Spinal cord (tissue), 4 donors: ENCODE data around the gene C1QTNF1. TPM values are rescaled to one million over a fixed set of nuclear protein-coding genes. Genes with fewer than 3 reads are reported as not detected.

ENCODE experiments used
- polyA plus RNA-seq, 2 donors: library from polyadenylated mRNA; unstranded; fragments of 120-200 nt; gene quantifications; one replicate each; pipeline ENCODE4 v1.2.1, GENCODE V29; 2013; ENCODE audit not compliant: insufficient read length in 2 of 2
- total RNA-seq, 2 donors: library from RNA; depleted of rRNA in 1 of 2; stranded (reverse); fragments of 120-200 nt in 1 of 2; fragments of >200 nt in 1 of 2; gene quantifications; one replicate each; pipeline versions ENCODE4 v1.2.3 to v1.2.4, GENCODE V29; 2013 to 2014

Gene C1QTNF1
- total and polyA plus RNA-seq, 4 donors, result 4.0 to 15.5 (median 8.0) TPM

Other genes with a start within 250 kb of the C1QTNF1 start
- 10 to 100 TPM; 28.1 to 34.7 TPM for gene CYTH1, start 241.9 kb upstream of the C1QTNF1 start, total RNA-seq
- 10 to 100 TPM; 50.1 to 50.4 TPM for gene CYTH1, start 241.9 kb upstream of the C1QTNF1 start, polyA plus RNA-seq
- gene USP36, start 183.4 kb upstream of the C1QTNF1 start, total RNA-seq, result 10 to 100 TPM; 22.5 to 30.7 TPM
- gene USP36, start 183.4 kb upstream of the C1QTNF1 start, polyA plus RNA-seq, result 10 to 100 TPM; 34.8 to 41.0 TPM
- 1 to 10 TPM; 3.1 to 3.3 TPM for gene CEP295NL, start 121.0 kb upstream of the C1QTNF1 start, total RNA-seq
- 1 to 10 TPM in 1 of 2 donors, under 1 TPM in 1; 0.27 to 3.2 TPM for gene CEP295NL, start 121.0 kb upstream of the C1QTNF1 start, polyA plus RNA-seq
- 100 to 1,000 TPM; 139 to 161 TPM for gene TIMP2, start 98.8 kb upstream of the C1QTNF1 start, total RNA-seq
- gene TIMP2, start 98.8 kb upstream of the C1QTNF1 start, polyA plus RNA-seq, result 100 to 1,000 TPM; 416 to 417 TPM
- gene LGALS3BP, start 44.2 kb upstream of the C1QTNF1 start, total RNA-seq, result 100 to 1,000 TPM in 1 of 2 donors, 10 to 100 TPM in 1; 96.3 to 166 TPM
- gene LGALS3BP, start 44.2 kb upstream of the C1QTNF1 start, polyA plus RNA-seq, result 100 to 1,000 TPM in 1 of 2 donors, 10 to 100 TPM in 1; 83.0 to 116 TPM
- 10 to 100 TPM; 23.6 to 29.8 TPM for gene CANT1, start 14.4 kb upstream of the C1QTNF1 start, total RNA-seq
- gene CANT1, start 14.4 kb upstream of the C1QTNF1 start, polyA plus RNA-seq, result 10 to 100 TPM; 31.9 to 38.8 TPM
- gene ENGASE, start 50.7 kb downstream of the C1QTNF1 start, total RNA-seq, result 10 to 100 TPM; 15.3 to 16.5 TPM
- gene ENGASE, start 50.7 kb downstream of the C1QTNF1 start, polyA plus RNA-seq, result 10 to 100 TPM; 27.9 to 32.6 TPM